ACC112 (cell line): ENCODE measurements around the gene VGLL4.
"Not testable (repeated sequence)": the region's sequence is repeated elsewhere in the genome, so short reads cannot be mapped to it uniquely, and the experiment has no call there.

Experiments
- H2AFZ ChIP-seq: fragments of 200-600 bp; sonication (generic); one replicate; pipeline ENCODE4 v1.6.0; 2017; ENCODE audit warnings: antibody characterized with exemption, low read length; ENCODE audit not compliant: unreplicated experiment
- H3K27ac ChIP-seq: fragments of 200-600 bp; sonication (generic); 2 replicates; pipeline ENCODE4 v1.5.1; 2014; ENCODE audit warnings: low read depth, mild to moderate bottlenecking, antibody characterized with exemption, low read length, moderate library complexity
- H3K27me3 ChIP-seq: fragments of 200-600 bp; sonication (generic); 2 replicates; pipeline ENCODE4 v1.6.1; 2014; ENCODE audit warnings: mild to moderate bottlenecking, antibody characterized with exemption, low read length, moderate library complexity, mixed read lengths; ENCODE audit not compliant: insufficient read depth
- H3K36me3 ChIP-seq: fragments of 200-600 bp; sonication (generic); 2 replicates; pipeline ENCODE4 v1.6.1; 2016; ENCODE audit warnings: mild to moderate bottlenecking, antibody characterized with exemption, low read length, moderate library complexity, mixed read lengths; ENCODE audit not compliant: insufficient read depth
- H3K4me1 ChIP-seq: fragments of 200-600 bp; sonication (generic); one replicate; pipeline ENCODE4 v1.6.1; 2016; ENCODE audit warnings: low read length, mixed read lengths; ENCODE audit not compliant: insufficient read depth, unreplicated experiment, control insufficient read depth
- H3K4me3 ChIP-seq: fragments of 200-600 bp; sonication (generic); 2 replicates; pipeline ENCODE4 v1.5.1; 2014; ENCODE audit warnings: mild to moderate bottlenecking, low read depth, low read length
- H3K79me2 ChIP-seq: fragments of 200-600 bp; sonication (generic); one replicate; pipeline ENCODE4 v1.6.0; 2016; ENCODE audit warnings: low read length; ENCODE audit not compliant: control insufficient read depth, unreplicated experiment, insufficient read depth

VGLL4 gene

DNA sequence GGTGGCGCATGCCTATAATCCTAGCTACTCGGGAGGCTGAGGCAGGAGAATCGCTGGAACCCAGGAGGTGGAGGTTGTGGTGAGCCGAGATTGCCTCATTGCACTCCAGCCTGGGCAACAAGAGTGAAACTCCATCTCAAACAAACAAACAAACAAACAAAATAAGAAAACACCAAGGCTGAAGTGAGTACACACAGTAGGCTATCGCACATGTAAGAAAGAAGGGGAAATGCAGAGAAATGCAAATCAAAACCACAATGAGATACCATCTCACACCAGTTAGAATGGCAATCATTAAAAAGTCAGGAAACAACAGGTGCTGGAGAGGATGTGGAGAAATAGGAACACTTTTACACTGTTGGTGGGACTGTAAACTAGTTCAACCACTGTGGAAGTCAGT is 48.7 kb downstream of the VGLL4 start:
- H3K27me3 ChIP-seq, H3K4me3 ChIP-seq, H3K27ac ChIP-seq, H2AFZ ChIP-seq, H3K36me3 ChIP-seq: not testable (repeated sequence)
- peaks cover 80% of the 10 kb centered on the region for H3K79me2 ChIP-seq
- H3K4me1 ChIP-seq: peaks cover 36% of the 10 kb centered on the region

DNA sequence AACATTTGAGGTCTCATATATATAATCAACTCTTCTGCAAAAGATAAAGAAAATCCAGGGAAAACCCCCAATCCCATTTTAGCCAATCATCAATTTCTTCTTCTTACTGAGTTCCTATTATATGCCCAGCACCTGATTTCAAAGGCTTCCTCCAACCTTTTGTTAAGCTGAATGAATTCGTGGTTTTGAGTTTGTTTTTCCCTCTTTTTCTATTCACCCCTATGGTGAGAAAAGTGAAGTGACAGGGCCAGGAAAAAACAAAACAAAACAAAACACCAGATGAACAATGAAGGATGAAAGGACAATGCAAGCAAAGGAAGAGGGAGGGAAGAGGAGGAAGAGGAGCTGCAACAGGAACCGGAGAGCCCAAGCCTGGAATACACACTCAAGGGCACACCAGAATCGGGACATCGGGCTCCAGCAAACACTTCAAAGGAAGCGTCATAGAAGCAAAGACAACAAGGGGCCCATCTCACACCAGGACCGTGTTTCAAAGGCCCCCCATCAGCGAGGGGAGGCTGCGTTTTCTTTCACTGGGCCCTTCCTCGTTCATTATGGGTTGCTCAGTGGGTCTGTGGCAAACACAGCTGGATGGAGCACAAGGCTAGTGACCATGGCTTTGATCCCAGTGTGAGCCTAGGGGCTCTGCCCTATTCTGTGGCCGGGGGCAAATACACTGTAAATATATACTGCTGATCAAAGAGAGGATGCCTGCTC is 50.2 kb downstream of the VGLL4 start:
- Histone ChIP-seq H3K27ac (peak overlapping the region; percentile 69; the same call in 1 of the 2 replicates), H2AFZ (no peak overlapping the region), H3K79me2 (peaks cover 87% of the 10 kb centered on the region), H3K4me3 (no peak overlapping the region), H3K4me1 (peaks cover 32% of the 10 kb centered on the region), H3K36me3 (peaks cover 6% of the 10 kb centered on the region; the same call in 1 of the 2 replicates), H3K27me3 (no peaks in the 10 kb centered on the region)

DNA sequence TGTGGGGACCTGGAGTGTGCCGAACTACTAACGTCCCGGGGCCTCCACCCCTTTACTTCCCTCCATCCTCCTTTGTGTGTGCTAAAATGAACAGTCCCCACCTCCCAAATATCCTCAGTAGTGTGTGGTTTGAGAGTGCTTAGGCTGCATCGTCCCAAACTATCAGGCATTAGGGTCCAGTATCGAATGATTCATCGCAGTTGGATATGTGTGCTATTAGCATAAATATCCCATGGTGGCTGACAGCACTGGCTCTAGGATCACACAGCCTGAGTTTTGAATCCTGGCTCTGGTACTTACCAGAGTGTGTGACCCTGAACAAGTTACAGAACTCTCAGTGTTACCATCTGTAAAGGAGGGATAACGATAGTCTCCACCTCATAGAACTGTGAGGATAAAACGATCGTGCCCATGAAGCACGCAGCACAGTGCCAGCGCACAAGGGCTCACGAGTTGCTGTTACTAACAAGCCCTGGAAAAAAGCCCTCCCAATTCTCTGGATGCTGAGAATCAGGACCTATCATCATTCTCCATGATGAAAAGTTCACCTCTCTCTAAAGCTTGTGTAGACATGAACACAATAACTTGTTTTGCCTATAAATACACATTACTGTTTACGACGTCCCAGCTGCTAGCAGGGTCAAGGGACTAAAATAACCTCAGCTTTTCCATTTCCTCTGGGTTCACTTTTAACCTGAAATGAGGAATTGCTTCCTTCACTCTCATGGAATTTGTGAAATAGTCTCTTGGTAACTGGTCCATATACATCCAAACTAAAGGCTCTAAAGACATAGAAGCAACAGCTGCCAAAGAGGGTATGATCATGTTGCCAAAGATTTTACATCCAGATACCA is 51.0 kb downstream of the VGLL4 start:
- H3K36me3 ChIP-seq: peaks cover 6% of the 10 kb centered on the region; the same call in 1 of the 2 replicates
- H2AFZ ChIP-seq: no peak overlapping the region
- peaks cover 87% of the 10 kb centered on the region for H3K79me2 ChIP-seq
- H3K4me1 ChIP-seq: peaks cover 32% of the 10 kb centered on the region
- H3K4me3 ChIP-seq: peak overlapping the region; percentile 14; the same call in 1 of the 2 replicates
- peak overlapping the region; percentile 69 for H3K27ac ChIP-seq
- H3K27me3 ChIP-seq: no peaks in the 10 kb centered on the region

DNA sequence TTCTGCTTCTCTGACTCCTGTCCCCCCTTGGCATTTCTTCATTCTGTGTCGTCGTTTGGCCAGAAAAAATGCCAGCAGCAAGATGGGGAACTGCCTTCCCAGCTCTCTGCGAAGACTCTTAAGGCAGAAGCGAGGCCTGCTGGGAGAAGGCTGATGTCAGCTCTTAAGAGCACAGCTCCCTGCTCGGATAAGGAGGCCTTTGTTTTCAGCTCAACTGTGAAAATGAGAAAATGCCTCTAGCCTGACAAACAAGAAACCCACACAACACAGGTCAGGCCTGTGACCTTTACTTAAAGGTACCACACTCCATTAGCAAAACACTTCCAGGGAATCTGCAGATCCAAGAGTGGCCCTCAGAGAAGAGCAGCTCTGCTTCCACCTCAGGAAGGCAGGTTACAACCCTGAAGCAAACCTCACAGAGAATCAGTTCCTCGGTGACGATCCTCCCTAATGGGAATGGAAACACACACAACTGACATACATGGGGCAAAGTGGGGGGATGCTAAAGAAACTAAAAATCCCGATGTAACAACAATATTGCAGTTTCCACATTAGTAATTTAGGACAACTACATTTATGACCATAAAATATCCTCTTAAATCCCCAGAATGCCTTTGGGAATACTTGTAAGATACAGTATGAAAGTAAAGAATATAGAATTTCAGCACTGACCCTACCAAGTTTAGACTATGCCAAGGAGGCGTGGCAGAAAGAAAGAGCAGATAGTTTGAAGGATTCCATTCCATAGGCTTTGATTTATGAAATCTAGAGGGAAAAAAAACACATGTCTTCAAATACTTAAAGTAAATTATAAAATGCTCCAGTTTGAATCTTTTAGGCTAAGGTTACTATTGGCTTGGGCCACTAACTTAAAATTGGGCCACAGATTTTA is 52.1 kb downstream of the VGLL4 start:
- H3K4me3 ChIP-seq: peak overlapping the region; percentile 14; the same call in 1 of the 2 replicates
- no peaks in the 10 kb centered on the region for H3K27me3 ChIP-seq
- H3K27ac ChIP-seq: peak overlapping the region; percentile 69
- H2AFZ ChIP-seq: no peak overlapping the region
- H3K36me3 ChIP-seq: peaks cover 1% of the 10 kb centered on the region; the same call in 1 of the 2 replicates
- peaks cover 32% of the 10 kb centered on the region for H3K4me1 ChIP-seq
- H3K79me2 ChIP-seq: peaks cover 87% of the 10 kb centered on the region

DNA sequence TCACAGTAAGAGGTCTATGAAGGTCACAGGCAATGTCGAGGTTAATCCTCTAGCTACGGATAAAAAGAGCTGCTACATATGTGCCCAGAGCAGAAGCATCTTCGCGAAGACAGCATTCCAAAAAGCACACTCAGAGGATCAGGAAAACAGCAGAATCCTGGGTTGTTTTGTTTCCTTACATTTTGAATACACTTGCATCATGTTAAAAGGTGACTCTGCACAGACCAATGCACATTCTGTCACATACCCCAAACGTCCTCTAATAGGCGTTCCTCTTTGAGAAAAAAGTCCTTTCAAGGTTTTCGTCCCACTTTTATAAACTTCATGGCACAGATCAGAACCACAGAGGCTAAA is 52.7 kb downstream of the VGLL4 start:
- H3K79me2 ChIP-seq: peaks cover 88% of the 10 kb centered on the region
- no peak overlapping the region for H2AFZ ChIP-seq
- H3K36me3 ChIP-seq: no peaks in the 10 kb centered on the region; the same call in 1 of the 2 replicates
- H3K27me3 ChIP-seq: no peaks in the 10 kb centered on the region
- peaks cover 39% of the 10 kb centered on the region for H3K4me1 ChIP-seq
- peak overlapping the region; percentile 69 for H3K27ac ChIP-seq
- H3K4me3 ChIP-seq: 0 out of 2 replicates have a peak overlapping the region, but pooled peaks have one; percentile 24

DNA sequence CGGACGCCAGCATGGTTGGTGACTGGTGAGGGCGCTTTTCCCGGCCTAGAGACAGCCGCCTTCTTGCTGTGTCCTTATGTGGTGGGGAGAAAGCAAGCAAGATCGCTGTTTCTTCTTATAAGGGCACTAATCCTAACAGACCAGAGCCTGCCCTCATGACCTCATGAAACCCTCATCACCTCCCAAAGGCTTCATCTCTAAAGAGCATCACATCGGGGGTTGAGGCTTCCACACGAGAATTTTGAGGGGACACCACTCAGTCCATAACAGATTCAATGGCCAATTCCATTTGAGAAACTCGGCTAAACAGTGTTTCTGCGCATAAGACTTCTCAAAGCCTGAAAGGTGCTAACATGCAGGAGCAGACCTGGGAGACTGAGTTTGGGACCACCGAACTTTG is 54.0 kb downstream of the VGLL4 start:
- no peaks in the 10 kb centered on the region for H3K27me3 ChIP-seq
- H3K4me3 ChIP-seq: no peak overlapping the region
- peaks cover 46% of the 10 kb centered on the region for H3K4me1 ChIP-seq
- H3K27ac ChIP-seq: no peak overlapping the region
- no peaks in the 10 kb centered on the region; the same call in 1 of the 2 replicates for H3K36me3 ChIP-seq
- H3K79me2 ChIP-seq: peaks cover 98% of the 10 kb centered on the region
- H2AFZ ChIP-seq: no peak overlapping the region

DNA sequence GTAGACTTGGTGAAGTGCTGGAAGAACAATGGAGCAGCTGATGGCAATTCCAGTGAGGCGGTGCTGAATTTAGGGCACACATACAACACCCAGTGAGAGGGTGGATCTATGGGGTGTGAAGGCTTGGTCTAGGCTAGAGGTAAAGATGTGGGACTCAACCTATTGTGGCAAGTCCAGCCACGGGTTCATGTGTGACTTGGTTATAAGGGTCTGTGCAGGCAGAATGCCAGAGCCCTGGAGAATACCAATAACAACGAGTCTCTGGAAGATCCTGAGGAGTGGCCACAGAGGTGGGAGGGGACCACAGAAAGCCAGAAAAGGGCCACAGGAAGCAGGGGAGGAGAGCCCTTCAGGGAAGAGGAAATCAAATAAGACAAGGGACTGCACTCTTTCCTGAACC is 55.0 kb downstream of the VGLL4 start:
- Histone ChIP-seq H3K4me3 (no peak overlapping the region), H2AFZ (no peak overlapping the region), H3K36me3 (no peaks in the 10 kb centered on the region; the same call in 1 of the 2 replicates), H3K27me3 (no peaks in the 10 kb centered on the region), H3K79me2 (peaks cover 98% of the 10 kb centered on the region), H3K27ac (no peak overlapping the region), H3K4me1 (peaks cover 52% of the 10 kb centered on the region)

DNA sequence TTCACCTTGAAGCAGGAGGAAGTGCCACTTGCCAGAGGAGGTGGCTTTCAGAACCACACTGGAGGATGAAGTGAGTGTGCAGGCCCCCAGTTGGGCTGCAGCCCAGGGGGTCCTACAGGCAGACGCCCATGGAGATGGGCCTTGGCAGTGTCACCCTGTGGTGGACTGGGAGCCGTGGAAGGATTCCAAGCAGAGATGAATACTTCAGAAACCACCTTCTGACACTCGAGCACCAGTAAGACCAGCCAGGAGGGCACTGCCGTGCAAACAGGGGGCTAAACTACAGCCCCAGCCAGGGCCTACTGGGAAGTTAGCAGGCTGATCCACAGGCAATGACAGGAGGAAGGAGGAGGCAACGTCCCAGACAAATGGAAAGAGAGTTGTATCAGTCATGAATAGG is 55.4 kb downstream of the VGLL4 start:
- Histone ChIP-seq H3K4me3 (no peak overlapping the region), H3K27ac (no peak overlapping the region), H3K27me3 (no peaks in the 10 kb centered on the region), H3K36me3 (no peaks in the 10 kb centered on the region; the same call in 1 of the 2 replicates), H3K79me2 (peaks cover 98% of the 10 kb centered on the region), H3K4me1 (peaks cover 54% of the 10 kb centered on the region), H2AFZ (no peak overlapping the region)

DNA sequence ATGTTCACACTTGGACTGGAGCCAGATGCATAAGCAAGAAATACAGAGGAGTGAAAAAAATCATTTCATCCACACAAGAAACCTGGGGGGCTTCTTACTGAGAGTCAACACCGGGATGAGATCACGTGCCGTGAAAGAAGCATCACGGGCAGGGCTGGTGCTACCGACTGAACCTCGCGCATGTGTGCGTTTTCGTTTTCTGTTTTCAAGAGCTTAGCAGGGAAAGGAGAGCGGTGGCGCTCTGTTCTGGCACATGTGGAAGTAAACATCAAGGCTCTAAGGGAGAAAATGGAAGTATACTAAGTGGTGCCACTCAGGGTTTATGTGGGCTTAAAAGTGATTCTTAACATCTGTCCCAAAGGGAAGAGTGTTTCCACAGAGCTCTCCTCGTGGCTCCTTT is 55.9 kb downstream of the VGLL4 start:
- H3K36me3 ChIP-seq: no peaks in the 10 kb centered on the region; the same call in 1 of the 2 replicates
- H3K4me3 ChIP-seq: no peak overlapping the region
- H3K4me1 ChIP-seq: peaks cover 54% of the 10 kb centered on the region
- no peak overlapping the region for H2AFZ ChIP-seq
- H3K27ac ChIP-seq: no peak overlapping the region
- peaks cover 98% of the 10 kb centered on the region for H3K79me2 ChIP-seq
- H3K27me3 ChIP-seq: no peaks in the 10 kb centered on the region

DNA sequence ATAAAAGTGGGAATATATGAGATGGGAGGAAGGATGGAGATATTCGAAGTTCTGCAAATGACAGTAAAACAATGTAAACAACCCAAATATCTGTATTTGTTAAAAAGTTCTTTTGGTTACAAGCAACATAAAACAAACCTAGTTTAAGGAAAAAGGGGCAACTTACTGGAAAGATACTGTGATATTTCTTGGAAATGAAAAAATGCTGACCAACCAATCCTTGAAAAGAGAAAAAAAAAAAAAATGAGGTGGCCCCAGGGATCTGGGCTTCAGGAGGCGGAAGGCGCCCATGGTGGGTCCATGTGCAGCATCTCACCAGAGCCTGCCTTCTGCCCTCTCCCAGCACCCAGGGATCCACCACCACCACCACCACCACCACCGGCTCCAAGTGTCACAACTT is 59.1 kb downstream of the VGLL4 start:
- H3K27ac ChIP-seq: no peak overlapping the region
- no peaks in the 10 kb centered on the region for H3K27me3 ChIP-seq
- peaks cover 11% of the 10 kb centered on the region; the same call in 1 of the 2 replicates for H3K36me3 ChIP-seq
- peaks cover 97% of the 10 kb centered on the region for H3K79me2 ChIP-seq
- peaks cover 44% of the 10 kb centered on the region for H3K4me1 ChIP-seq
- H3K4me3 ChIP-seq: no peak overlapping the region
- no peak overlapping the region for H2AFZ ChIP-seq
